Mammary epithelial cell (primary cell): Measurements from ENCODE around the gene RSPO1.

Source experiments
- CTCF ChIP-seq, 2 donors: IDR thresholded peaks in 1 of 2; conservative IDR thresholded peaks in 1 of 2; 2 replicates each; pipeline ENCODE4 v1.5.1; 2011 to 2012; ENCODE audit warnings: inconsistent platforms in 2 of 2, low read length in 2 of 2, mild to moderate bottlenecking in 2 of 2, control low read depth in 1 of 2, low read depth in 1 of 2; ENCODE audit not compliant: insufficient read depth in 1 of 2; ENCODE audit errors: extremely low read depth in 1 of 2
- EZH2 ChIP-seq: IDR thresholded peaks from 2 replicates; pipeline ENCODE4 v1.6.1; 2012; ENCODE audit warnings: low read length, inconsistent platforms, borderline replicate concordance

- TF ChIP-seq CTCF (conservative IDR thresholded peaks at IDR 0.05 in 1 of 2, IDR thresholded peaks at IDR 0.05 in 1 of 2; ENCODE audit: extremely low read depth in 1 of 2, insufficient read depth in 1 of 2, low read depth in 1 of 2, low read length in 2 of 2): no peak
- TF ChIP-seq EZH2: no peak
Measured at GRCh38 chr1:37657620-37658412, 23.1 kb upstream of the RSPO1 start.
